ENCODE measurements around the gene UTS2R.

UTS2R gene

DNA sequence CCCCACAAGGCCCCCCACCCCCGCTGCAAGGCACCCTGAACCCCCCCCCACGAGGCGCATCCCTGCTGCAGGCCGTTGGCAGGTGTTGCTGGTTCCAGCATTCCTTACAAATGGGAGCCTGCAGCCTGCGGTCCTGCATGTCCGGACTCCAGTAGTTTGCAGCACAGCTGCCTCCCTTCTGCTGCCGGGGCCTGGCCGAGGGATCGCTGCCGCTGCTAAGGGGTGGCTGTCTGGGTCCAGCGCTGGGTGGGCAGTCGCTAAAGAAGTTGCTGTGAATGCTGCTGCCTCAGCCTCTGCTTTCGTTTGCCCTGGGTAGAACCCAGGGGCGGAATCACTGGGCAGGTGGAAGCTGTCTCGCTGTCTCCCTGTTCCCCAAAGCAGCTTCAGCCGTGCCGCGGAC, 11.8 kb downstream of the UTS2R start:
- Histone ChIP-seq H3K9ac (no peak overlapping the region), H3K4me3 (IDR thresholded peaks at IDR 0.05; ENCODE audit: insufficient read depth, low read depth, low read length) (no peak overlapping the region), H3K27ac (no peak overlapping the region), H3K36me3 (ENCODE audit: insufficient read depth) (no peaks in the 10 kb centered on the region), H3K4me1 (ENCODE audit: low read depth, poor library complexity, severe bottlenecking) (peaks cover 31% of the 10 kb centered on the region), H3K4me2 (no peak overlapping the region), H3K79me2 (ENCODE audit: insufficient read depth, low read depth) (no peaks in the 10 kb centered on the region), H2AFZ (ENCODE audit: low read depth) (no peak overlapping the region), H4K20me1 (ENCODE audit: insufficient read depth) (no peaks in the 10 kb centered on the region), H3K27me3 (ENCODE audit: insufficient read depth, low read depth) (no peaks in the 10 kb centered on the region)
- TF ChIP-seq CTCF (conservative IDR thresholded peaks at IDR 0.05; ENCODE audit: low read depth, low read length): no peak

DNA sequence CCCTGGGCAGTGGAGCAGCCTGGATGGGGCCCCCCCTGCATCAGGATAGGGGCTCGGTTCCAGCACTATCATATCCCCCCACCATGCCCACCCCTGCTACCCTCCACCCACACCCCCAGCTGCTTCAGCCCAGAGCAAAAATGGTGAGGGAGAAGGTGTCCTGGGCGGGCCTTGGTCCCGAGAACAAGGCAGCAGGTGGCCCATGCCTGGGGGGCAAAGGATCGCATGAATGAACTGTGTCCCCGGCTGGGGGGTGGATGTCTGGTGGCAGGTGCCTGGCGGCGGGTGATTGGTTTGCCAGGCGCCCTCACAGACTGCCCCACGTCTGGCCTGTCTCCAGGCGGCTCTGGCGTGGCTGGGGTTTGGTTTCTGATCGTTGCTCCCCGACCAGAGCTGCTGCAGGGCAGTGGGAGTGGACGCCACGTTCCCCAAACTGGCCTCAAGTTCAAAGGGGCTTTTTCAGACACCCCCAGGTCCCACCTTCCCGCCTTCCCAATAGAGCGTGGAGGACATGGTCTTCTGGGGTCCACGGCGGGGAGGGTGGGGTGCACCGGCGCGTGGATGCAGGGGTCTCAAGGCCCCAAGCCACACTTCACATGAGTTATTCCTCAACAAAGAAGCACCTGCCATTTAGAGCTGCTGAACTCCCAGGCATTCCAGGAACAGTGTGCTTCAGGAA, 12.6 kb downstream of the UTS2R start:
- no peak overlapping the region for H3K4me2 ChIP-seq
- TF ChIP-seq CTCF (conservative IDR thresholded peaks at IDR 0.05; ENCODE audit: low read depth, low read length): no peak
- H4K20me1 ChIP-seq (ENCODE audit: insufficient read depth): no peaks in the 10 kb centered on the region
- no peak overlapping the region for H3K4me3 ChIP-seq (IDR thresholded peaks at IDR 0.05; ENCODE audit: insufficient read depth, low read depth, low read length)
- H2AFZ ChIP-seq (ENCODE audit: low read depth): no peak overlapping the region
- no peak overlapping the region for H3K27ac ChIP-seq
- H3K9ac ChIP-seq: no peak overlapping the region
- H3K79me2 ChIP-seq (ENCODE audit: insufficient read depth, low read depth): no peaks in the 10 kb centered on the region
- H3K36me3 ChIP-seq (ENCODE audit: insufficient read depth): no peaks in the 10 kb centered on the region
- peaks cover 31% of the 10 kb centered on the region for H3K4me1 ChIP-seq (ENCODE audit: low read depth, poor library complexity, severe bottlenecking)
- H3K27me3 ChIP-seq (ENCODE audit: insufficient read depth, low read depth): no peaks in the 10 kb centered on the region

DNA sequence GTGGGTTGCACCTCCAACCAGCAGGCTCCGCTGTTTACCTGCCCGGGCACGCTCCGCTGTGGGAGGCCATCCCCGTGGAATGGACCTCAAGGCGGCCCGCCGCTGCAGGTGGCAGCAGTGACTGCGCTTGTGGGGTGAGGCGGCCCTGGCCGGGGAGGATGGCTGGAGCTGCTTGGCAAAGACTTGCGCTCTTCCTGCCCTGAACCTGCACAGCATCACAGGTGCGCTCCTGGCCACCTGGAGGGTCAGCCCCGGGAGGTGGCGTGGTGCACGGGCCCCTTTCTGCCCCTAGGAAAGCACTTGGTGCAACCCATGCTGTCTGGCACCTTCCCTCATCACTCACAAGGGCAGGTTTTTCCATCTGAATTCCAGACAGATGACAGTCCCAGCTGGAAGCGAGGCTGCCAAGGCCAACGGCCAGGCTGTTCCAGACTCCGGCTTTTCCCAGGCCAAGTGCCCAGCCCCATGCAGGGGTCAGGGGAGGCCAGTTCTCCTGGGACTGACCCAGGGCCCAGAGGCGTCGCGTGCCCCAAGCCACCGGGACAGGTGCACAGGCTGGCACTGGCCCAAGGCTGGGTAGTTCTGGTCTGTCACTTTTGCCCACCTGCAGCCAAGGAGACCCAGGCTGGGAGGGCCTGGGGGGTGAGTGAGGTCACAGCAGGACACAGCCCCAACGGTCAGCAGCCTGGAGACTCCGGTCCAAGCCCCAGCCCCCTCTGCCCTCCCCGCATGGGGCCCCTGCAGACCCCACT, 13.3 kb downstream of the UTS2R start:
- Histone ChIP-seq H3K9ac (no peak overlapping the region), H3K27me3 (ENCODE audit: insufficient read depth, low read depth) (no peaks in the 10 kb centered on the region), H3K36me3 (ENCODE audit: insufficient read depth) (no peaks in the 10 kb centered on the region), H3K4me3 (IDR thresholded peaks at IDR 0.05; ENCODE audit: insufficient read depth, low read depth, low read length) (no peak overlapping the region), H3K27ac (no peak overlapping the region), H3K4me1 (ENCODE audit: low read depth, poor library complexity, severe bottlenecking) (peaks cover 31% of the 10 kb centered on the region), H2AFZ (ENCODE audit: low read depth) (no peak overlapping the region), H3K79me2 (ENCODE audit: insufficient read depth, low read depth) (no peaks in the 10 kb centered on the region), H4K20me1 (ENCODE audit: insufficient read depth) (no peaks in the 10 kb centered on the region), H3K4me2 (peak overlapping the region; percentile 39; the same call in 1 of the 2 replicates)
- no peak for TF ChIP-seq CTCF (conservative IDR thresholded peaks at IDR 0.05; ENCODE audit: low read depth, low read length)

DNA sequence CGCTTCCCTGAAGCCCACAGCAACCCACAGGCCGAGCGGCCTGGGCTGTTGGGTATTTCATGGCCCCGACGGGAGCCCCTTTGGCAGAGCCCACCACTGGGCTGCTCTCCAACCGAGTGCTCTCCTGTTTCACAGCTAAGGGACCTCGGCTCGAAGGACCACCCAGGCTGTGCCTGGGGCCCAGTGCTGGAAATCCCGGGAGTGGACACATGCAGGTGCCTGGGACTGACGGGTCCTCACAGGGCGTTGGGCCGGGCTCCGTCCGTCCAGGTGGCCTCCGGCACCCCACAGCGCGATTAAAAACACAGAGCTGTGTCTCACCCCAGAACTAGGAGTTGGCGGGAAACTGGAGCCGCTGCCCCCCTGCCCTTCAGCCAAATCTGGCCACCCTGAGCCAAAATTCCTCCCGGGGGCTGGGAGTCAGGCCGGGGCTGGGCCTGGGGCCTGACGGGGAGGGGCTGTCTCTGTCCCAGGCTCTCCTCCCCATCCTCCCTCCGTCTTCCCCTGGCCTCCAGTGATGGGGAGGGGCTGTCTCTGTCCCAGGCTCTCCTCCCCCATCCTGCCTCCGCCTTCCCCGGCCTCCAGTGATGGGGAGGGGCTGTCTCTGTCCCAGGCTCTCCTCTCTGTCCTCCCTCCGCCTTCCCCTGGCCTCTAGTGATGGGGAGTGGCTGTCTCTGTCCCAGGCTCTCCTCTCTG, 14.1 kb downstream of the UTS2R start:
- no peak overlapping the region for H2AFZ ChIP-seq (ENCODE audit: low read depth)
- H3K9ac ChIP-seq: no peak overlapping the region
- H3K27ac ChIP-seq: no peak overlapping the region
- no peak overlapping the region for H3K4me2 ChIP-seq
- no peak for TF ChIP-seq CTCF (conservative IDR thresholded peaks at IDR 0.05; ENCODE audit: low read depth, low read length)
- no peak overlapping the region for H3K4me3 ChIP-seq (IDR thresholded peaks at IDR 0.05; ENCODE audit: insufficient read depth, low read depth, low read length)
- H3K4me1 ChIP-seq (ENCODE audit: low read depth, poor library complexity, severe bottlenecking): peaks cover 31% of the 10 kb centered on the region
- no peaks in the 10 kb centered on the region for H3K79me2 ChIP-seq (ENCODE audit: insufficient read depth, low read depth)
- H4K20me1 ChIP-seq (ENCODE audit: insufficient read depth): no peaks in the 10 kb centered on the region
- H3K27me3 ChIP-seq (ENCODE audit: insufficient read depth, low read depth): no peaks in the 10 kb centered on the region
- H3K36me3 ChIP-seq (ENCODE audit: insufficient read depth): no peaks in the 10 kb centered on the region

Data from KMS-11 (cell line).